Measurements from ENCODE around the gene JAZF1.

The JAZF1 gene

DNA sequence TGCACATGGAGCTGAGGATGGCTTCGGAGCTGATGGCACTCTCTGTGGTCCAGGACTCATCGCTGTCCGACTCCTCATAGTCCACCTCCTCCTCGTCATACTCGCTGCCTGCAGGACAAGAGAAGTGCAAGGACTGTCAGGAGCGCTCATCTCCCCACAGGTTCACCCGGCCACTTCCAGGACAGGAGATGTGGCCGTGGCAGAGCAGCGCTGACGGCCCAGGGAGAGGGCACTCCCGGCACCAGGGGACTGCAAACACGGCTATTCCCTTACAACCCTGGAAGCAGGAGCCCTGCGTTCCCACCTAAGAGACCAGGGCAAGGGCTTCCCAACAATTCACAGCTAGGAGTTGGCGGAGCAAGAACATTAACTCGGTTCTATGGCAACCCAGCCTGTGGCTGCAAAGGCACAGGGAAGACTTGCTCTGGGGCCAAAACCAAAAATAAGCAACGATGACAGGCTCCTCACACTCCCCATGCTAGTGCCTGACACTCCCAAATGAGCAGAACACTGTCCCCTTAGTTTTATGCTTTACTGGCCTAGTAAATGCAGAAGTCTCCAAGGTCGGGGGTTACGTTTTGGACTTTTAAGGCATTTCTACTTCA is 339.7 kb downstream of the JAZF1 start:
- no peak overlapping the region for H3K4me3 ChIP-seq (ENCODE audit: low read depth, low read length)
- DNase-seq (ENCODE audit: low read depth): no peak
- TF ChIP-seq, protein P1, sequence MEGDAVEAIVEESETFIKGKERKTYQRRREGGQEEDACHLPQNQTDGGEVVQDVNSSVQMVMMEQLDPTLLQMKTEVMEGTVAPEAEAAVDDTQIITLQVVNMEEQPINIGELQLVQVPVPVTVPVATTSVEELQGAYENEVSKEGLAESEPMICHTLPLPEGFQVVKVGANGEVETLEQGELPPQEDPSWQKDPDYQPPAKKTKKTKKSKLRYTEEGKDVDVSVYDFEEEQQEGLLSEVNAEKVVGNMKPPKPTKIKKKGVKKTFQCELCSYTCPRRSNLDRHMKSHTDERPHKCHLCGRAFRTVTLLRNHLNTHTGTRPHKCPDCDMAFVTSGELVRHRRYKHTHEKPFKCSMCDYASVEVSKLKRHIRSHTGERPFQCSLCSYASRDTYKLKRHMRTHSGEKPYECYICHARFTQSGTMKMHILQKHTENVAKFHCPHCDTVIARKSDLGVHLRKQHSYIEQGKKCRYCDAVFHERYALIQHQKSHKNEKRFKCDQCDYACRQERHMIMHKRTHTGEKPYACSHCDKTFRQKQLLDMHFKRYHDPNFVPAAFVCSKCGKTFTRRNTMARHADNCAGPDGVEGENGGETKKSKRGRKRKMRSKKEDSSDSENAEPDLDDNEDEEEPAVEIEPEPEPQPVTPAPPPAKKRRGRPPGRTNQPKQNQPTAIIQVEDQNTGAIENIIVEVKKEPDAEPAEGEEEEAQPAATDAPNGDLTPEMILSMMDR (IDR thresholded peaks at IDR 0.05; ENCODE audit: low read depth, low read length, missing control alignments): no peak

- DNase-seq (ENCODE audit: low read depth): no peak
- no peak overlapping the region for H3K4me3 ChIP-seq (ENCODE audit: low read depth, low read length)
- TF ChIP-seq, protein P1 (IDR thresholded peaks at IDR 0.05; ENCODE audit: low read depth, low read length, missing control alignments): no peak
These were observed 340.3 kb downstream of the JAZF1 start for GRCh38 chr7:27840313-27840712.

- TF ChIP-seq, protein P1 (IDR thresholded peaks at IDR 0.05; ENCODE audit: low read depth, low read length, missing control alignments): no peak
- no peak for DNase-seq (ENCODE audit: low read depth)
- H3K4me3 ChIP-seq (ENCODE audit: low read depth, low read length): no peak overlapping the region
These were observed 341.5 kb downstream of the JAZF1 start for GRCh38 chr7:27839099-27839498.

GRCh38 chr7:27836536-27836935 is 344.1 kb downstream of the JAZF1 start:
- no peak overlapping the region for H3K4me3 ChIP-seq (ENCODE audit: low read depth, low read length)
- DNase-seq (ENCODE audit: low read depth): no peak
- TF ChIP-seq, protein P1 (IDR thresholded peaks at IDR 0.05; ENCODE audit: low read depth, low read length, missing control alignments): no peak

DNA sequence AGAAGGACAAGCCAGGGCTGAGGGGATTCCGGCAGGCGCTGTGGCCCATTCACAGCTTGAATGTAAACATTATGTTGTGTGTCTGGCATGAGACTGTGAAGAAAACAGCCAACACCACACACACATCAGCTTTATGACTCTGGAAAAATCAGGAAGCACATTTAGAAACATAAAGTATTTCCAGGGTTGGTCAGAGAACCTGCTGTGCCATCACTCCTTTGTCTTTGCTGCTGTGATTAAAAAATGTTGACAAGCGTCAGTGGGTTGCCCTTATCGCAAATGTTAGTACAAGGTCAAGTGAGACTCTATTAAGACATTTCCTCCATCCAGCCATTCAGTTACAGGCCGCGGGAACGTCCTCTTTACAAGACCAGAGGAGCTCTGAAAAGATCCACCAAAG is 345.2 kb downstream of the JAZF1 start:
- DNase-seq (ENCODE audit: low read depth): no peak
- H3K4me3 ChIP-seq (ENCODE audit: low read depth, low read length): no peak overlapping the region
- TF ChIP-seq, protein P1 (IDR thresholded peaks at IDR 0.05; ENCODE audit: low read depth, low read length, missing control alignments): no peak

GRCh38 chr7:27834179-27834921 is 346.2 kb downstream of the JAZF1 start:
- no peak for DNase-seq (ENCODE audit: low read depth)
- TF ChIP-seq, protein P1 (IDR thresholded peaks at IDR 0.05; ENCODE audit: low read depth, low read length, missing control alignments): no peak

DNA sequence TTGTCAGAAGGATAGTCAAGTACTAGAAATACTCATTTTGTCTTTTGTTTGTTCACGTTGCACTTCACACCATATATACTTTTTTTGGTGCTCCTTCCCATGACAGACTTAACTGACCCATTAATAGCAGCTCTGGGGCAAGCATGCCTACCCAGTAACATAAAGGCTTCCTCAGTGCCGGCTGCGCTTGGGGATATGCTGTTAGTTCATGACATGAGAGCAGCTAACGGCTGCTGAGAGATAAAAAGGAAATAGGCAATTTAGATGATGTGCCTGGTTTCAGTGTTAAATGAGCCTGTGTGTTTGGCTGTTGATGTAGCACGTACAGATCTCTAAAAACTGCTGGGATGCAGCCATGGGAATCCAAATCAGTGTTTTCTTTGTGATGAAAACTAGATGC is 354.2 kb downstream of the JAZF1 start:
- TF ChIP-seq, protein P1 (IDR thresholded peaks at IDR 0.05; ENCODE audit: low read depth, low read length, missing control alignments): no peak
- no peak overlapping the region for H3K4me3 ChIP-seq (ENCODE audit: low read depth, low read length)
- no peak for DNase-seq (ENCODE audit: low read depth)

More at GRCh38 chr7:27834179-27834921, 346.2 kb downstream of the JAZF1 start:
- H3K4me3 ChIP-seq (ENCODE audit: low read depth, low read length): no peak overlapping the region
